Tibial nerve (tissue), 4 donors: ENCODE data around the gene MPRIP.

Experiments
- CTCF ChIP-seq, 5 experiments: fragments of 200-600 bp in 3 of 5; fragments of 450-650 bp in 2 of 5; sonication (generic) in 3 of 5; IDR thresholded peaks; one replicate each; pipeline ENCODE4 v1.5.1; 2016 to 2019; ENCODE audit warnings: antibody characterized with exemption in 5 of 5, mild to moderate bottlenecking in 3 of 5, moderate library complexity in 2 of 5
- EP300 ChIP-seq, 2 donors: sonication (generic); formaldehyde crosslinking; IDR thresholded peaks; one replicate each; pipeline ENCODE4 v1.6.1; 2017; ENCODE audit warnings: antibody characterized with exemption in 2 of 2, mild to moderate bottlenecking in 1 of 2

DNA sequence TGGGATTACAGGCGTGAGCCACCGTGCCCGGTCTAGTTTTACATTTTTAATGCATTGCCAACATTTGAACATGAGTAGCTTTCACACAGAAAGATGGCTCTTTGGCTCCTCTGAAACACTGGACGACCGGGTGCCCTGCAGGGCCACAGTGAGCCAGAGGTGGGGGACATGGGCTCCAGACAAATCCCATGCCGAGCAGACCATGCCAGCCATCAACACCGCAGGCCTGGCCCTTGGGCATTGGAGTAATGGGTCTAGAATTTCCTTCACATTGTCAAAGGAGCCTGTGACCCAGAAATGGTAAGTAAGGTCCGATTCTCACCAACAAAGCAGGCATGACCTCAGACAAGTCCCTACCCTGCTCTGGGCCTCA is 21.4 kb upstream of the MPRIP start:
- no peak for TF ChIP-seq CTCF (IDR thresholded peaks at IDR 0.05)
- no peak for TF ChIP-seq EP300 (IDR thresholded peaks at IDR 0.05)
